HG02970 (cell line): ENCODE measurements around the gene CCN2.

Experiments used
- ATAC-seq: cut with Tn5 transposase; IDR thresholded peaks from one replicate; pipeline ENCODE4 v1.9.1; 2021; ENCODE audit warnings: mild to moderate bottlenecking, moderate library complexity, moderate number of reproducible peaks; ENCODE audit not compliant: unreplicated experiment, low FRiP score

The CCN2 gene

GRCh38 chr6:131967948-131968347, 16.8 kb upstream of the CCN2 start:
- ATAC-seq, result no peak

GRCh38 chr6:131966443-131966842, 15.3 kb upstream of the CCN2 start:
- ATAC-seq, result no peak

GRCh38 chr6:131963063-131963462, 11.9 kb upstream of the CCN2 start:
- no peak for ATAC-seq

- ATAC-seq, result no peak
Measured at GRCh38 chr6:131960371-131961133, 9.4 kb upstream of the CCN2 start.

GRCh38 chr6:131958542-131959470, 7.6 kb upstream of the CCN2 start:
- no peak for ATAC-seq

- no peak for ATAC-seq
Measured at GRCh38 chr6:131958095-131958494, 6.9 kb upstream of the CCN2 start.

- no peak for ATAC-seq
Measured at GRCh38 chr6:131955876-131956275, 4.7 kb upstream of the CCN2 start.

- no peak for ATAC-seq
Measured at GRCh38 chr6:131955192-131955591, 4.0 kb upstream of the CCN2 start.

- ATAC-seq, result no peak
Measured at GRCh38 chr6:131954775-131955107, 3.6 kb upstream of the CCN2 start.

GRCh38 chr6:131954059-131954774, 3.0 kb upstream of the CCN2 start:
- ATAC-seq, result no peak

- ATAC-seq, result no peak
Measured at GRCh38 chr6:131952886-131953509, 1.8 kb upstream of the CCN2 start.

- ATAC-seq, result no peak
Measured at GRCh38 chr6:131951576-131952230, 531 bp upstream of the CCN2 start.

GRCh38 chr6:131949909-131950766, 1.0 kb downstream of the CCN2 start:
- no peak for ATAC-seq

- no peak for ATAC-seq
Measured at GRCh38 chr6:131949620-131949908, 1.6 kb downstream of the CCN2 start.

GRCh38 chr6:131948692-131949619, 2.2 kb downstream of the CCN2 start:
- no peak for ATAC-seq

- no peak for ATAC-seq
Measured at GRCh38 chr6:131947986-131948661, 3.0 kb downstream of the CCN2 start.

GRCh38 chr6:131946992-131947955, 3.9 kb downstream of the CCN2 start:
- no peak for ATAC-seq
